Vagina (tissue), 2 donors: Measurements from ENCODE around the gene INPP5A. TPM values are rescaled to one million over a fixed set of nuclear protein-coding genes. Genes with fewer than 3 reads are reported as not detected.

Experiments used
- DNase-seq, 2 donors: peaks; one replicate each; pipeline ENCODE4 v3.0.0-alpha.2; 2017; ENCODE audit errors: extremely low spot score in 2 of 2
- H3K27ac ChIP-seq: fragments of 200-600 bp; sonication (generic); one replicate; pipeline ENCODE4 v1.5.1; 2019
- H3K27me3 ChIP-seq: fragments of 200-600 bp; sonication (generic); one replicate; pipeline ENCODE4 v1.5.1; 2019
- H3K36me3 ChIP-seq, 2 donors: fragments of 200-600 bp; sonication (generic); one replicate each; pipeline ENCODE4 v1.5.1; 2017 to 2019
- H3K4me1 ChIP-seq: fragments of 200-600 bp; sonication (generic); one replicate; pipeline ENCODE4 v1.5.1; 2019
- H3K4me3 ChIP-seq, 2 donors: fragments of 200-600 bp; sonication (generic); 1 replicate in 1 of 2; 2 replicates in 1 of 2; pipeline ENCODE4 v1.5.1; 2016 to 2019
- H3K9me3 ChIP-seq: fragments of 200-600 bp; sonication (generic); one replicate; pipeline ENCODE4 v1.5.1; 2019
- POLR2A ChIP-seq, 2 donors: fragments of 450-650 bp; IDR thresholded peaks; one replicate each; pipeline ENCODE4 v1.6.1; 2017; ENCODE audit warnings: antibody characterized with exemption in 2 of 2, mild to moderate bottlenecking in 2 of 2, moderate library complexity in 2 of 2
- POLR2AphosphoS5 ChIP-seq, 2 donors: sonication (generic); formaldehyde crosslinking; IDR thresholded peaks; one replicate each; pipeline ENCODE4 v1.9.0; 2017; ENCODE audit warnings: antibody characterized with exemption in 2 of 2, mild to moderate bottlenecking in 2 of 2, low read depth in 1 of 2; ENCODE audit not compliant: insufficient read depth in 1 of 2
- intact Hi-C: fragments of 100-400 bp; cut with DNase I; formaldehyde crosslinking; loops from one replicate; pipeline ENCODE4 v1.15.1; 2023
- total RNA-seq: library from RNA; depleted of rRNA; stranded (reverse); fragments of >200 nt; gene quantifications from one replicate; pipeline ENCODE4 v1.2.3, GENCODE V29; 2016
- TF ChIP-seq, protein P1 (sequence below), 3 experiments: fragments of 450-650 bp in 2 of 3; fragments of 200-600 bp in 1 of 3; sonication (generic) in 1 of 3; IDR thresholded peaks; one replicate each; pipeline ENCODE4 v1.5.1; 2017 to 2019; ENCODE audit warnings: antibody characterized with exemption in 3 of 3, mild to moderate bottlenecking in 2 of 3, moderate library complexity in 2 of 3

The INPP5A gene
- total RNA-seq, 1 donor from 2014 or later, result 24.3 TPM

GRCh38 chr10:132584081-132584480 lies 46.5 kb downstream of the INPP5A start:
- Histone ChIP-seq H3K4me3 (no peak overlapping the region), H3K27me3 (no peaks in the 10 kb centered on the region), H3K36me3 (no peaks in the 10 kb centered on the region), H3K27ac (no peak overlapping the region), H3K4me1 (peaks cover 43% of the 10 kb centered on the region), H3K9me3 (no peaks in the 10 kb centered on the region)
- intact Hi-C loops, result no loop called here
- DNase-seq, result no peak
- no peak for TF ChIP-seq POLR2AphosphoS5 (IDR thresholded peaks at IDR 0.05; ENCODE audit: insufficient read depth in 1 of 2, low read depth in 1 of 2)
- TF ChIP-seq POLR2A (IDR thresholded peaks at IDR 0.05), result no peak
- TF ChIP-seq, protein P1, sequence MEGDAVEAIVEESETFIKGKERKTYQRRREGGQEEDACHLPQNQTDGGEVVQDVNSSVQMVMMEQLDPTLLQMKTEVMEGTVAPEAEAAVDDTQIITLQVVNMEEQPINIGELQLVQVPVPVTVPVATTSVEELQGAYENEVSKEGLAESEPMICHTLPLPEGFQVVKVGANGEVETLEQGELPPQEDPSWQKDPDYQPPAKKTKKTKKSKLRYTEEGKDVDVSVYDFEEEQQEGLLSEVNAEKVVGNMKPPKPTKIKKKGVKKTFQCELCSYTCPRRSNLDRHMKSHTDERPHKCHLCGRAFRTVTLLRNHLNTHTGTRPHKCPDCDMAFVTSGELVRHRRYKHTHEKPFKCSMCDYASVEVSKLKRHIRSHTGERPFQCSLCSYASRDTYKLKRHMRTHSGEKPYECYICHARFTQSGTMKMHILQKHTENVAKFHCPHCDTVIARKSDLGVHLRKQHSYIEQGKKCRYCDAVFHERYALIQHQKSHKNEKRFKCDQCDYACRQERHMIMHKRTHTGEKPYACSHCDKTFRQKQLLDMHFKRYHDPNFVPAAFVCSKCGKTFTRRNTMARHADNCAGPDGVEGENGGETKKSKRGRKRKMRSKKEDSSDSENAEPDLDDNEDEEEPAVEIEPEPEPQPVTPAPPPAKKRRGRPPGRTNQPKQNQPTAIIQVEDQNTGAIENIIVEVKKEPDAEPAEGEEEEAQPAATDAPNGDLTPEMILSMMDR (IDR thresholded peaks at IDR 0.05), result no peak

- Histone ChIP-seq H3K36me3 (no peaks in the 10 kb centered on the region), H3K9me3 (no peaks in the 10 kb centered on the region), H3K4me1 (peaks cover 49% of the 10 kb centered on the region), H3K27ac (no peak overlapping the region), H3K4me3 (no peak overlapping the region), H3K27me3 (no peaks in the 10 kb centered on the region)
- no peak for DNase-seq
- intact Hi-C loops, result no loop called here
- TF ChIP-seq POLR2AphosphoS5 (IDR thresholded peaks at IDR 0.05; ENCODE audit: insufficient read depth in 1 of 2, low read depth in 1 of 2) (no peak), POLR2A (IDR thresholded peaks at IDR 0.05) (no peak)
- TF ChIP-seq, protein P1 (IDR thresholded peaks at IDR 0.05), result no peak
Measured at GRCh38 chr10:132585732-132586722, 48.4 kb downstream of the INPP5A start.

GRCh38 chr10:132586739-132587138 lies 49.2 kb downstream of the INPP5A start:
- TF ChIP-seq POLR2AphosphoS5 (IDR thresholded peaks at IDR 0.05; ENCODE audit: insufficient read depth in 1 of 2, low read depth in 1 of 2), result peak in 1 of 2 donors; percentile 6
- TF ChIP-seq POLR2A (IDR thresholded peaks at IDR 0.05), result no peak
- H3K27me3 ChIP-seq, result no peaks in the 10 kb centered on the region
- no peak overlapping the region for H3K27ac ChIP-seq
- H3K9me3 ChIP-seq, result no peaks in the 10 kb centered on the region
- no peaks in the 10 kb centered on the region for H3K36me3 ChIP-seq
- peaks cover 55% of the 10 kb centered on the region for H3K4me1 ChIP-seq
- no peak overlapping the region for H3K4me3 ChIP-seq
- intact Hi-C loops, result no loop called here
- DNase-seq, result no peak

DNA sequence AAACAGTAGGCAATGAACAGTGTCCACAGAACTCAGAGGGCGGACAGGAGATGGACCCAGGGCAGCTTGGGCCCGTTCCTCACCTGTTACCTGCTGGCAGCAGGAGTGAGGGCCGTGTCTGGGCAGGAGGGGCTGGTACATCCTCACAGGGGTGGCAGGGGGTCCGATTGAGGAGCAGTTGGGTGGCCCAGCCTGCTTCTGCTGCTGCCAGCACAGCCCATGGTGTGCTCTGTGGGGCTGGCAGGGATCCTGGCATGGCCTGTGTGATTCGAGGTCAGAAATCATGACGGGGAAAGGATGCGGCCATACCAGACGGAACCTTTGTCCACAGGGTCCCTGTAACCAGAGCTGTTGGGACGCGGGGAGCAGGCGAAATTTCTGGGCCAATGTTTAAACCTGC lies 49.6 kb downstream of the INPP5A start:
- H3K9me3 ChIP-seq, result no peaks in the 10 kb centered on the region
- H3K27ac ChIP-seq, result no peak overlapping the region
- DNase-seq, result no peak
- no peak overlapping the region for H3K4me3 ChIP-seq
- no peaks in the 10 kb centered on the region for H3K36me3 ChIP-seq
- peaks cover 59% of the 10 kb centered on the region for H3K4me1 ChIP-seq
- TF ChIP-seq, protein P1 (IDR thresholded peaks at IDR 0.05), result no peak
- TF ChIP-seq POLR2AphosphoS5 (IDR thresholded peaks at IDR 0.05; ENCODE audit: insufficient read depth in 1 of 2, low read depth in 1 of 2) (no peak), POLR2A (IDR thresholded peaks at IDR 0.05) (no peak)
- intact Hi-C loops, result no loop called here
- H3K27me3 ChIP-seq, result no peaks in the 10 kb centered on the region

DNA sequence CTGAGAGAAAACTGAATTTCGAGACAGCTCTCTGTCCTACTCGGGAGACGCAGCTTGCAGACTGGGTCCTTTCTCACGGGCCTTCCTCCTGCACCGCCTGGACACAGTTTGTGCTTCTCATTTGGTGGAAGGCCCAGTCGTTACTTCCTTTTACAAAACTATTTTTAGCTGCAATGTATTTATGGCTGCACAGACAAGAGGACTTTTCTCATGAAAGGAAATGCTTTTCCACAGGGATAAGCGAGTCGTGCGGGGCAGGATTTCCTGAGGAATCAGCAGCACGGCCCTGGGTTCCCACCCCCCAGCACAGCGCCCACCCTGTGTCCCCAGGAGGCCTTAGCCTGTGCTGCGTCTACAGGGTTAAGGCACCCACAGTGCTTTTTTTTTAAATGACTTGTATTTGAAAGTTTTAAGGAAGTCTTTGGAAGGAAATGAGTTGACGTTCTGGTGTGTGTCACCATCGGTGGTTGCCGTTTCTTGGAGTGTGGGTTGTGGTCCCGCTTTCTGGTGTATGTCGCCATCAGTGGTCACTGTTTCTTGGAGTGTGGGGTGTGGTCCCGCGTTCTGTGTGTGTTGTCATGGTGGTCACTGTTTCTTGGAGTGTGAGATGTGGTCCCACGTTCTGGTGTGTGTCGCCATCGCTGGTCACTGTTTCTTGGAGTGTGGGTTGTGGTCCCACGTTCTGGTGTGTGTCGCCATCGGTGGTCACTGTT lies 50.9 kb downstream of the INPP5A start:
- no peaks in the 10 kb centered on the region for H3K27me3 ChIP-seq
- peak overlapping the region; percentile 47 for H3K27ac ChIP-seq
- DNase-seq, result no peak
- intact Hi-C loops, result no loop called here
- H3K36me3 ChIP-seq, result no peaks in the 10 kb centered on the region
- peaks cover 66% of the 10 kb centered on the region for H3K4me1 ChIP-seq
- peak; percentile 25 to 35 for TF ChIP-seq POLR2AphosphoS5 (IDR thresholded peaks at IDR 0.05; ENCODE audit: insufficient read depth in 1 of 2, low read depth in 1 of 2)
- TF ChIP-seq POLR2A (IDR thresholded peaks at IDR 0.05), result no peak
- H3K4me3 ChIP-seq, result peak overlapping the region in 1 of 2 donors; percentile 7
- H3K9me3 ChIP-seq, result no peaks in the 10 kb centered on the region
